GM12878 (cell line): ENCODE results near the gene KISS1. TPM values are rescaled to one million over a fixed set of nuclear protein-coding genes. Genes with fewer than 3 reads are reported as not detected.
A peak's percentile ranks its signal among the peaks of the same experiment; 100 is the strongest.

Experiments used
- ATAC-seq: fragments of 200-7000 bp; cut with Tn5 transposase; 3 replicates; pipeline ENCODE4 v1.9.1; 2020; ENCODE audit warnings: mild to moderate bottlenecking, moderate library complexity
- BruUV-seq: library from RNA; stranded (reverse); fragments of 400-500 nt; replicated peaks from 2 replicates; lab custom pipeline; 2021; lab: Mats Ljungman, UMichigan
- CTCF ChIA-PET: fragments of 300-600 bp; sonication (Branson Sonifier 250); formaldehyde crosslinking; extraction: SDS; loops from one replicate; lab custom pipeline; 2021; ENCODE audit warnings: inconsistent platforms; lab: Yijun Ruan, JAX
- POLR2A ChIA-PET: fragments of 350-600 bp; formaldehyde crosslinking; extraction: SDS; loops from one replicate; lab custom pipeline; 2021; ENCODE audit warnings: inconsistent platforms; lab: Charles Lee
- RAD21 ChIA-PET: fragments of 300-600 bp; sonication (Branson Sonifier 250); formaldehyde crosslinking; loops from one replicate; lab custom pipeline; 2023; ENCODE audit warnings: antibody characterized with exemption; ENCODE audit not compliant: unreplicated experiment; lab: Charles Lee
- SMC1A ChIA-PET: fragments of 300-600 bp; sonication (Branson Sonifier 250); formaldehyde crosslinking; loops from one replicate; lab custom pipeline; 2023; ENCODE audit not compliant: unreplicated experiment, uncharacterized antibody; lab: Charles Lee
- DNase-seq: peaks from one replicate; pipeline ENCODE4 v3.0.0-alpha.2; 2011; ENCODE audit warnings: low read depth, low spot score
- FAIRE-seq: peaks from 3 replicates; lab custom pipeline; 2011; peaks lifted over from hg19 to GRCh38; lab: Jason Lieb, UNC
- H2AFZ ChIP-seq: 2 replicates; pipeline ENCODE4 v1.6.0; 2011; ENCODE audit warnings: low read depth, low read length, control low read depth; ENCODE audit not compliant: control insufficient read depth
- H3K27ac ChIP-seq: 2 replicates; pipeline ENCODE4 v1.5.1; 2011; ENCODE audit warnings: control low read depth; ENCODE audit not compliant: control insufficient read depth, insufficient read depth
- H3K27me3 ChIP-seq, 2 experiments: replicated peaks in 1 of 2; 2 replicates each; pipeline versions ENCODE4 v1.6.0 to v1.6.1; 2011; ENCODE audit warnings: low read length in 1 of 2; ENCODE audit not compliant: control insufficient read depth in 2 of 2, insufficient read depth in 2 of 2
- H3K36me3 ChIP-seq, 2 experiments: 2 replicates each; pipeline ENCODE4 v1.5.1; 2011; ENCODE audit warnings: low read length in 1 of 2; ENCODE audit not compliant: control insufficient read depth in 2 of 2, insufficient read depth in 2 of 2
- H3K4me1 ChIP-seq: 2 replicates; pipeline ENCODE4 v1.6.1; 2011; ENCODE audit warnings: mild to moderate bottlenecking, low read length, moderate library complexity, mixed read lengths; ENCODE audit not compliant: control insufficient read depth, insufficient read depth
- H3K4me2 ChIP-seq: 2 replicates; pipeline ENCODE4 v1.6.0; 2011; ENCODE audit warnings: control low read depth; ENCODE audit not compliant: control insufficient read depth, insufficient read depth
- H3K4me3 ChIP-seq: fragments of 200-600 bp; sonication (generic); 2 replicates; pipeline ENCODE4 v1.5.1; 2016
- H3K79me2 ChIP-seq: 2 replicates; pipeline ENCODE4 v1.6.0; 2011; ENCODE audit warnings: low read length; ENCODE audit not compliant: control insufficient read depth, insufficient read depth
- H3K9ac ChIP-seq: 2 replicates; pipeline ENCODE4 v1.8.0; 2011; ENCODE audit warnings: low read length, control low read depth, mixed read lengths; ENCODE audit not compliant: control insufficient read depth, insufficient read depth
- H3K9me3 ChIP-seq: replicated peaks from 3 replicates; pipeline ENCODE4 v1.5.1; 2011; ENCODE audit warnings: mild to moderate bottlenecking, low read length; ENCODE audit not compliant: control insufficient read depth, insufficient read depth
- H4K20me1 ChIP-seq: 2 replicates; pipeline ENCODE4 v1.6.0; 2011; ENCODE audit not compliant: control insufficient read depth, insufficient read depth
- BCL11A ChIP-seq: IDR thresholded peaks from 2 replicates; pipeline ENCODE4 v1.6.1; 2011; ENCODE audit warnings: low read depth, low read length
- BHLHE40 ChIP-seq, 2 experiments: fragments of 450-650 bp in 1 of 2; IDR thresholded peaks; 2 replicates each; pipeline ENCODE4 v1.6.1; 2011 to 2017; ENCODE audit warnings: low read depth in 2 of 2, borderline replicate concordance in 1 of 2, improper control_type of control experiment in 1 of 2, low read length in 1 of 2, mild to moderate bottlenecking in 1 of 2
- EP300 ChIP-seq, 2 experiments: fragments of 150-350 bp in 1 of 2; IDR thresholded peaks; 2 replicates each; pipeline ENCODE4 v1.6.1; 2011 to 2012; ENCODE audit warnings: low read depth in 2 of 2, low read length in 2 of 2, borderline replicate concordance in 1 of 2, improper control_type of control experiment in 1 of 2, inconsistent platforms in 1 of 2; ENCODE audit not compliant: control insufficient read depth in 1 of 2
- IKZF1 ChIP-seq: fragments of 450-650 bp; conservative IDR thresholded peaks from 2 replicates; pipeline ENCODE4 v1.6.1; 2017; ENCODE audit warnings: antibody characterized with exemption, mild to moderate bottlenecking
- KLF5 ChIP-seq: fragments of 450-650 bp; IDR thresholded peaks from 2 replicates; pipeline ENCODE4 v1.6.1; 2014; ENCODE audit warnings: mild to moderate bottlenecking; ENCODE audit not compliant: partially characterized antibody
- PAX5 ChIP-seq: IDR thresholded peaks from 2 replicates; pipeline ENCODE4 v1.6.1; 2011; ENCODE audit warnings: low read depth, low read length, borderline replicate concordance
- PBX3 ChIP-seq: IDR thresholded peaks from 2 replicates; pipeline ENCODE4 v1.6.1; 2011; ENCODE audit warnings: mild to moderate bottlenecking, low read depth, low read length, moderate library complexity; ENCODE audit not compliant: insufficient replicate concordance
- PKNOX1 ChIP-seq: fragments of 450-650 bp; IDR thresholded peaks from 2 replicates; pipeline ENCODE4 v1.6.1; 2016; ENCODE audit warnings: mild to moderate bottlenecking
- RAD21 ChIP-seq: IDR thresholded peaks from 2 replicates; pipeline ENCODE4 v1.6.1; 2011; ENCODE audit warnings: mild to moderate bottlenecking, low read depth, low read length, moderate library complexity; ENCODE audit not compliant: insufficient read depth
- RELB ChIP-seq: fragments of 450-650 bp; IDR thresholded peaks from 2 replicates; pipeline ENCODE4 v1.6.1; 2017; ENCODE audit warnings: low read depth, mild to moderate bottlenecking, moderate library complexity
- SP1 ChIP-seq: IDR thresholded peaks from one replicate; pipeline ENCODE4 v1.6.1; 2011; ENCODE audit warnings: low read depth, low read length
- TCF12 ChIP-seq: IDR thresholded peaks from 2 replicates; pipeline ENCODE4 v1.6.1; 2011; ENCODE audit warnings: low read depth, mild to moderate bottlenecking, low read length
- TCF3 ChIP-seq: IDR thresholded peaks from 2 replicates; pipeline ENCODE4 v1.6.1; 2012; ENCODE audit warnings: low read depth, mild to moderate bottlenecking, low read length, borderline replicate concordance; ENCODE audit not compliant: insufficient read depth
- ZBTB33 ChIP-seq: fragments of 450-650 bp; IDR thresholded peaks from 2 replicates; pipeline ENCODE4 v1.6.1; 2017; ENCODE audit warnings: mild to moderate bottlenecking
- WGBS: methylation state at CpG from one replicate; pipeline ENCODE4 v1.1.6; 2016; ENCODE audit warnings: low lambda C conversion rate; ENCODE audit not compliant: insufficient replicate concordance, insufficient coverage; ENCODE audit errors: missing lambda C conversion rate; 5-methylcytosine and 5-hydroxymethylcytosine counted together
- in situ Hi-C: fragments of 300-500 bp; cut with MboI; formaldehyde crosslinking; loops from 9 replicates; pipeline ENCODE4 v1.14.3; 2018; ENCODE audit warnings: mixed read lengths
- intact Hi-C: fragments of 100-400 bp; cut with micrococcal nuclease; formaldehyde crosslinking; loops from one replicate; pipeline ENCODE4 v1.14.2; 2022; ENCODE audit not compliant: unreplicated experiment
- polyA plus RNA-seq, 11 experiments: library from polyadenylated mRNA; depleted of rRNA in 4 of 11; unstranded in 6 of 11; stranded (reverse) in 5 of 11; fragments of >200 nt; fragmentation: Nextera tagmentation in 4 of 11; fragmentation: Illumina TruSeq in 1 of 11; extraction: Ambion mirVana in 4 of 11; extraction: Trizol in 1 of 11; gene quantifications; 1 replicate in 1 of 11; 2 replicates in 10 of 11; pipeline versions ENCODE4 v1.2.1 to v1.2.3, GENCODE V29; 2011 to 2016; ENCODE audit warnings: inconsistent platforms in 2 of 11, missing spikeins in 2 of 11, low read depth in 1 of 11
- total RNA-seq, 4 experiments: library from RNA; depleted of rRNA in 3 of 4; stranded (reverse); fragments of >200 nt in 3 of 4; fragmentation: Illumina TruSeq in 1 of 4; extraction: Trizol in 1 of 4; gene quantifications; 2 replicates each; pipeline versions ENCODE4 v1.2.1 to v1.2.3, GENCODE V29; 2013 to 2021

The KISS1 gene
- total and polyA plus RNA-seq, 10 of the 15 experiments (the other 5 are each of a cell fraction or from before 2014, with no cell fraction given), result not detected

GRCh38 chr1:204213668-204214662, 17.7 kb upstream of the KISS1 start, which contains the start of gene GOLT1A:
TSS of gene GOLT1A (minus strand) at chr1:204213988. CDS start at chr1:204213906, 82 bp downstream.
- ChIA-PET CTCF (interaction anchor here (0.8 to 5.2 kb wide), 15 partner anchors 8 to 284 kb away, joined by 3 to 30 read pairs (median 5); partner anchors contain the start of gene PLEKHA6), SMC1A (interaction anchor here (0.8 to 2.8 kb wide), 11 partner anchors 8 to 196 kb away, joined by 3 to 28 read pairs (median 4); partner anchors contain the start of gene PLEKHA6), POLR2A (no interaction called here), RAD21 (interaction anchor here (0.7 to 2.4 kb wide), 8 partner anchors 100 to 193 kb away, joined by 3 to 26 read pairs (median 4); partner anchors contain the start of gene PLEKHA6)
- WGBS, result 32% methylated on average over 35 of the region's 41 CpGs
- intact Hi-C loops, result no loop called here
- no peak within 1 kb of the TSS for H3K4me3 ChIP-seq
- peak; percentile 28 for DNase-seq
- in situ Hi-C loops, result no loop called here
- H3K27ac ChIP-seq, result no peak within 1 kb of the TSS
- H3K79me2 ChIP-seq, result no peaks in the 10 kb centered on the region
- no peaks in the 10 kb centered on the region; the same call in 1 of the 2 replicates for H4K20me1 ChIP-seq
- no peak within 1 kb of the TSS for H2AFZ ChIP-seq
- H3K27me3 ChIP-seq, result peaks cover 0 to 2% of the 10 kb centered on the region in 2 experiments; a peak in 1 of 4 replicates
- H3K36me3 ChIP-seq, result no peaks in the 10 kb centered on the region
- no peaks in the 10 kb centered on the region for H3K9me3 ChIP-seq
- ATAC-seq, result peak; percentile 84
- no peak within 1 kb of the TSS for H3K9ac ChIP-seq
- FAIRE-seq, result no peak
- no peak within 1 kb of the TSS for H3K4me2 ChIP-seq
- no TSS peak for BruUV-seq
- H3K4me1 ChIP-seq, result no peaks in the 10 kb centered on the region
- no peak for TF ChIP-seq PBX3
- TF ChIP-seq KLF5, result no peak
- TF ChIP-seq EP300 (IDR thresholded peaks at IDR 0.05; ENCODE audit: borderline replicate concordance in 1 of 2, control insufficient read depth in 1 of 2, low read depth in 2 of 2, low read length in 2 of 2), result 0 out of 4 replicates have a peak, but pooled peaks of 1 of the 2 experiments have one; percentile 21
- TF ChIP-seq IKZF1, result peak; percentile 86
- peak; percentile 81 for TF ChIP-seq TCF12
- TF ChIP-seq SP1, result no peak
- peak; percentile 50 for TF ChIP-seq RELB
- TF ChIP-seq PKNOX1, result no peak
- TF ChIP-seq BCL11A, result 0 out of 2 replicates have a peak, but pooled peaks have one; percentile 6
- 0 out of 2 replicates have a peak, but pooled peaks have one; percentile 41 for TF ChIP-seq TCF3
- no peak for TF ChIP-seq ZBTB33
- TF ChIP-seq BHLHE40 (IDR thresholded peaks at IDR 0.05; ENCODE audit: borderline replicate concordance in 1 of 2, low read depth in 2 of 2, low read length in 1 of 2), result peak; percentile 30 to 79; a peak in 3 of 4 replicates
- peak; percentile 76 for TF ChIP-seq PAX5
- peak; percentile 25; the same call in 1 of the 2 replicates for TF ChIP-seq RAD21
